Measurements from ENCODE around the gene SALL3. TPM values are rescaled to one million over a fixed set of nuclear protein-coding genes. Genes with fewer than 3 reads are reported as not detected.

SALL3 gene
- total and polyA plus RNA-seq, 2 of the 8 experiments (the other 6 are each of a cell fraction or from before 2014, with no cell fraction given): 10.5 to 46.4 TPM

DNA sequence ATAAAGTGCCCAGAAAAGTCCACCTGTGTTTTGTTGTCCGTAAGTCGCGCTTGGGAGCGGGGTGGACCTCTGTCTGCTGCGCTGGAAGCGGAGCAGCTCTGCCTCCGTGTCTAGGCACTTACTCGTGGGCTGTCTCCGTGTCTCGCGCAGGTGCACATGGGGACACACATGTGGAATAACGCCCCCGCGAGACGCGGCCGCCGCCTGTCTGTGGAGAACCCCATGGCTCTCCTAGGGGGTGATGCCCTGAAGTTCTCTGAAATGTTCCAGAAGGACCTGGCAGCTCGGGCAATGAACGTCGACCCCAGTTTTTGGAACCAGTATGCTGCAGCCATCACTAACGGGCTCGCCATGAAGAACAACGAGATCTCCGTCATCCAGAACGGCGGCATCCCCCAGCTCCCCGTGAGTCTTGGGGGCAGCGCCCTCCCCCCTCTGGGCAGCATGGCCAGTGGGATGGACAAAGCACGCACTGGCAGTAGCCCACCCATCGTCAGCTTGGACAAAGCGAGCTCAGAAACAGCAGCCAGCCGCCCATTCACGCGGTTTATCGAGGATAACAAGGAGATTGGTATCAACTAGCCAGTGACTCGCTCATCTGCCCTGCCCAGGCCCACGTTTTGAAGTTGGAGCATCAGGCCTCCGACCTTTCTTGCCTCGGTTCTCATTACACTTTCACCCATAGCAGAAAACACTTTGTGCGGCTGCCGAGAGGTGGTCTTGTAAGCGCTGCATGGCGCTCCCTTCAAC lies 17.3 kb downstream of the SALL3 start:
- Histone ChIP-seq H4K8ac (ENCODE audit: extremely low read depth, insufficient read depth, low read length) (no peak overlapping the region), H3K23me2 (ENCODE audit: low read depth, low read length) (no peaks in the 10 kb centered on the region), H4K20me1 (replicated peaks in 1 of 2; ENCODE audit: control insufficient read depth in 1 of 2, insufficient read depth in 2 of 2, low read length in 2 of 2) (peaks cover 14 to 27% of the 10 kb centered on the region in 2 experiments), H4K5ac (ENCODE audit: insufficient read length, low read depth, low read length) (no peak overlapping the region), H3K9ac (replicated peaks in 1 of 4; ENCODE audit: extremely low read depth in 1 of 4, low read depth in 3 of 4, low read length in 3 of 4) (no peak overlapping the region), H3K9me3 (ENCODE audit: insufficient read depth in 2 of 2, low read depth in 1 of 2, low read length in 1 of 2) (no peaks in the 10 kb centered on the region; a peak in 1 of 4 replicates), H4K91ac (replicated peaks; ENCODE audit: insufficient read length, low read length) (no peak overlapping the region), H3K56ac (replicated peaks; ENCODE audit: insufficient read length, low read depth, low read length) (no peak overlapping the region), H3K4me3 (ENCODE audit: extremely low read depth in 1 of 4, insufficient read depth in 2 of 4, low read depth in 3 of 4, low read length in 4 of 4) (no peak overlapping the region), H3K79me1 (ENCODE audit: low read depth, low read length) (peaks cover 12% of the 10 kb centered on the region), H2BK120ac (replicated peaks; ENCODE audit: low read depth, low read length) (no peak overlapping the region), H3K36me3 (ENCODE audit: control insufficient read depth in 2 of 4, insufficient read depth in 4 of 4, low read length in 3 of 4) (peaks cover 14 to 94% (median 46%) of the 10 kb centered on the region in 4 experiments; a peak in 7 of 8 replicates), H3K79me2 (ENCODE audit: control insufficient read depth in 1 of 2, insufficient read depth in 2 of 2, low read length in 2 of 2) (peaks cover 0 to 50% of the 10 kb centered on the region in 2 experiments; a peak in 2 of 4 replicates), H3K27ac (ENCODE audit: low read depth, low read length) (no peak overlapping the region), H2AFZ (ENCODE audit: low read length) (no peak overlapping the region), H3K4me2 (ENCODE audit: insufficient read depth in 1 of 2, low read depth in 2 of 2, low read length in 2 of 2) (no peak overlapping the region), H2BK20ac (ENCODE audit: low read length) (no peak overlapping the region), H3K27me3 (replicated peaks in 1 of 4; ENCODE audit: control insufficient read depth in 3 of 4, extremely low read depth in 1 of 4, insufficient read depth in 3 of 4, low read length in 3 of 4) (no peaks in the 10 kb centered on the region), H3K18ac (ENCODE audit: extremely low read depth, low read length) (no peak overlapping the region), H3K4me1 (replicated peaks in 1 of 4; ENCODE audit: control insufficient read depth in 3 of 4, insufficient read depth in 4 of 4, low read length in 3 of 4) (no peaks in the 10 kb centered on the region), H2BK15ac (ENCODE audit: low read length) (no peak overlapping the region), H2AK5ac (ENCODE audit: low read depth, low read length) (no peak overlapping the region), H2BK5ac (ENCODE audit: low read depth, low read length) (no peak overlapping the region), H3K4ac (replicated peaks; ENCODE audit: insufficient read length, low read depth, low read length) (no peak overlapping the region), H3K14ac (ENCODE audit: insufficient read length) (no peak overlapping the region), H2BK12ac (ENCODE audit: low read depth, low read length) (no peak overlapping the region), H3K23ac (ENCODE audit: insufficient read length) (no peak overlapping the region)
- CTCF ChIA-PET (ENCODE audit: partially characterized antibody): interaction anchor here (0.6 to 2.2 kb wide), 5 partner anchors 10 to 1278 kb away, joined by 3 to 10 read pairs (median 4); no protein-coding TSS in a partner anchor
- FAIRE-seq (no peak), DNase-seq (ENCODE audit: low read depth in 1 of 2, low spot score in 2 of 2) (peak in 1 of 2 experiments; percentile 39)
- 92% methylated on average over 30 of the region's 44 CpGs; no CpG with 5 or more reads in 1 of the 2 experiments for WGBS, 2 experiments (ENCODE audit: extremely low coverage in 1 of 2, insufficient coverage in 1 of 2, insufficient read length in 1 of 2, insufficient replicate concordance in 2 of 2, low coverage in 1 of 2, low lambda C conversion rate in 2 of 2, missing lambda C conversion rate in 1 of 2)
- POLR2A ChIA-PET (ENCODE audit: partially characterized antibody): interaction anchor here (0.7 to 0.9 kb wide), 2 partner anchors 9 to 10 kb away, joined by 3 read pairs; no protein-coding TSS in a partner anchor
- TF ChIP-seq, protein P1, sequence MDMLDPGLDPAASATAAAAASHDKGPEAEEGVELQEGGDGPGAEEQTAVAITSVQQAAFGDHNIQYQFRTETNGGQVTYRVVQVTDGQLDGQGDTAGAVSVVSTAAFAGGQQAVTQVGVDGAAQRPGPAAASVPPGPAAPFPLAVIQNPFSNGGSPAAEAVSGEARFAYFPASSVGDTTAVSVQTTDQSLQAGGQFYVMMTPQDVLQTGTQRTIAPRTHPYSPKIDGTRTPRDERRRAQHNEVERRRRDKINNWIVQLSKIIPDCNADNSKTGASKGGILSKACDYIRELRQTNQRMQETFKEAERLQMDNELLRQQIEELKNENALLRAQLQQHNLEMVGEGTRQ (IDR thresholded peaks at IDR 0.05; ENCODE audit: low read length): no peak
- TF ChIP-seq RAD21 (IDR thresholded peaks at IDR 0.05 in 1 of 2, conservative IDR thresholded peaks at IDR 0.05 in 1 of 2; ENCODE audit: low read depth in 2 of 2, low read length in 2 of 2) (no peak), NANOG (IDR thresholded peaks at IDR 0.05; ENCODE audit: insufficient read depth, low read depth, low read length, poor library complexity, severe bottlenecking) (no peak), KDM5A (IDR thresholded peaks at IDR 0.05; ENCODE audit: low read length) (no peak), CREB1 (IDR thresholded peaks at IDR 0.05) (no peak), ZNF274 (IDR thresholded peaks at IDR 0.05; ENCODE audit: borderline replicate concordance, extremely low read depth, low read length) (no peak), TEAD4 (IDR thresholded peaks at IDR 0.05; ENCODE audit: low read depth, low read length) (no peak), CHD2 (IDR thresholded peaks at IDR 0.05; ENCODE audit: low read length) (no peak), SIRT6 (IDR thresholded peaks at IDR 0.05; ENCODE audit: low read length) (no peak), BACH1 (IDR thresholded peaks at IDR 0.05; ENCODE audit: low read length) (no peak), YY1 (IDR thresholded peaks at IDR 0.05; ENCODE audit: low read depth, low read length) (no peak), KDM4A (IDR thresholded peaks at IDR 0.05; ENCODE audit: low read depth, low read length, severe bottlenecking) (no peak)

Data from H1 (cell line).